ENCODE results near the gene VKORC1.

DNA sequence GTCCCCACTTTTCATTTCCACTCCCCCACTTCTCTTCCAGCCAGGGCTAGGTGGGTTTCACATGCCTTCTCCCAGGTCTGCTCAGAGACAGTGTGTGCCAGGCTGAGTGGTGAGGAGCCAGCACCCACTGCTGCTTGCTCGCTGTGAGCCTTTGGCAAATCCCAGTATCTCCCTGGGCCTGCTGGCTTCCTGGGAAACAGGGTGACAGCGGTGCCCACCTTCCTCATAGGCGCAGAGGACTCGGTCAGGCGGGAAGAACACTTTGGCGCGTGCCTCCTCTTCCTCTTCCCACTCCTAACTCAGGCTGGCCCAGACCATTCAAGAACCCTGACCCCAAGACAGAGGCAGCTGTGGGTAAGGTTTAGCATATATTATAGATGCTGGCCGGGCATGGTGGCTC, 5.4 kb downstream of the VKORC1 start:
- TF ChIP-seq ZNF274 (IDR thresholded peaks at IDR 0.05; ENCODE audit: low read depth, low read length) (no peak), YY1 (IDR thresholded peaks at IDR 0.05; ENCODE audit: insufficient read depth, insufficient read length) (no peak)
